Cardiac muscle cell (in vitro differentiated cells and primary cell): ENCODE data around the gene SCNN1A. TPM values are rescaled to one million over a fixed set of nuclear protein-coding genes. Genes with fewer than 3 reads are reported as not detected.

Experiments used
- DNase-seq, 2 donors: peaks; one replicate each; pipeline versions ENCODE4 v3.0.0 to v3.0.0-alpha.2; 2010 to 2017; ENCODE audit warnings: low read depth in 1 of 2, low spot score in 1 of 2
- H3K27ac ChIP-seq: fragments of 200-600 bp; sonication (generic); 2 replicates; pipeline ENCODE4 v1.5.1; 2016
- H3K27me3 ChIP-seq: fragments of 200-600 bp; sonication (generic); 2 replicates; pipeline ENCODE4 v1.6.0; 2016; ENCODE audit warnings: control low read depth
- H3K36me3 ChIP-seq: fragments of 200-600 bp; sonication (generic); 2 replicates; pipeline ENCODE4 v1.5.1; 2016; ENCODE audit warnings: control low read depth
- H3K4me1 ChIP-seq: fragments of 200-600 bp; sonication (generic); 2 replicates; pipeline ENCODE4 v1.8.1; 2017; ENCODE audit warnings: low read depth, mild to moderate bottlenecking, mixed run types
- H3K4me3 ChIP-seq: fragments of 200-600 bp; sonication (generic); 2 replicates; pipeline ENCODE4 v1.5.1; 2016; ENCODE audit warnings: mild to moderate bottlenecking
- H3K9me3 ChIP-seq: fragments of 200-600 bp; sonication (generic); 2 replicates; pipeline ENCODE4 v1.5.1; 2017; ENCODE audit warnings: low read depth, mild to moderate bottlenecking, control low read depth
- polyA plus RNA-seq: library from polyadenylated mRNA; unstranded; fragments of >200 nt; fragmentation: Nextera tagmentation; extraction: Ambion mirVana; gene quantifications from 2 replicates; pipeline ENCODE4 v1.2.1, GENCODE V29; 2016
- total RNA-seq: library from RNA; depleted of rRNA; stranded (reverse); fragments of >200 nt; gene quantifications from 2 replicates; pipeline ENCODE4 v1.2.3, GENCODE V29; 2016
- TF ChIP-seq, protein P1 (sequence below): IDR thresholded peaks from 2 replicates; pipeline ENCODE4 v1.5.1; 2012; ENCODE audit warnings: low read depth, mild to moderate bottlenecking, low read length

SCNN1A gene
- total and polyA plus RNA-seq, 2 experiments from 2014 or later, result 0.66 TPM; not detected in 1

DNA sequence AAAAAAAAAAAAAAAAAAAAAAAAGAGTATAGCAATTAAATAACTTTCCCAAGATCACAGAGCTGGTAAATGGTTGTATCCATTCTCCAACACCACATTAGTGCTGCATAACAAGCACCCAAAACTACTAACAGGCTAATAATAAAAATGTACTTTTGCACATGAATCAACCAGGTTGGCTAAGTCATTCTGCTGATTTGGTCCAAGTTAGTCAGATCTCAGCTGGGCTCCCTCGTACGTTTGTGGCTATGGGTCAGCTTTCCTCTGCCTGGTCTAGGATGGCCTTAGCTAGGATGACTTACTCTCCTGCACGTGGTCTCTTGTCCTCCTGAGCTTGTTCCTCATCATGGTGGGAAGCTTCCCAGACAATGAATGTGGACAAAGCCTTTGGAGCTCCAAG is 72.7 kb downstream of the SCNN1A start:
- Histone ChIP-seq H3K4me3 (no peak overlapping the region), H3K27ac (no peak overlapping the region), H3K4me1 (no peaks in the 10 kb centered on the region), H3K36me3 (no peaks in the 10 kb centered on the region), H3K9me3 (no peaks in the 10 kb centered on the region), H3K27me3 (no peaks in the 10 kb centered on the region)
- TF ChIP-seq, protein P1, sequence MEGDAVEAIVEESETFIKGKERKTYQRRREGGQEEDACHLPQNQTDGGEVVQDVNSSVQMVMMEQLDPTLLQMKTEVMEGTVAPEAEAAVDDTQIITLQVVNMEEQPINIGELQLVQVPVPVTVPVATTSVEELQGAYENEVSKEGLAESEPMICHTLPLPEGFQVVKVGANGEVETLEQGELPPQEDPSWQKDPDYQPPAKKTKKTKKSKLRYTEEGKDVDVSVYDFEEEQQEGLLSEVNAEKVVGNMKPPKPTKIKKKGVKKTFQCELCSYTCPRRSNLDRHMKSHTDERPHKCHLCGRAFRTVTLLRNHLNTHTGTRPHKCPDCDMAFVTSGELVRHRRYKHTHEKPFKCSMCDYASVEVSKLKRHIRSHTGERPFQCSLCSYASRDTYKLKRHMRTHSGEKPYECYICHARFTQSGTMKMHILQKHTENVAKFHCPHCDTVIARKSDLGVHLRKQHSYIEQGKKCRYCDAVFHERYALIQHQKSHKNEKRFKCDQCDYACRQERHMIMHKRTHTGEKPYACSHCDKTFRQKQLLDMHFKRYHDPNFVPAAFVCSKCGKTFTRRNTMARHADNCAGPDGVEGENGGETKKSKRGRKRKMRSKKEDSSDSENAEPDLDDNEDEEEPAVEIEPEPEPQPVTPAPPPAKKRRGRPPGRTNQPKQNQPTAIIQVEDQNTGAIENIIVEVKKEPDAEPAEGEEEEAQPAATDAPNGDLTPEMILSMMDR, result no peak
- no peak for DNase-seq

DNA sequence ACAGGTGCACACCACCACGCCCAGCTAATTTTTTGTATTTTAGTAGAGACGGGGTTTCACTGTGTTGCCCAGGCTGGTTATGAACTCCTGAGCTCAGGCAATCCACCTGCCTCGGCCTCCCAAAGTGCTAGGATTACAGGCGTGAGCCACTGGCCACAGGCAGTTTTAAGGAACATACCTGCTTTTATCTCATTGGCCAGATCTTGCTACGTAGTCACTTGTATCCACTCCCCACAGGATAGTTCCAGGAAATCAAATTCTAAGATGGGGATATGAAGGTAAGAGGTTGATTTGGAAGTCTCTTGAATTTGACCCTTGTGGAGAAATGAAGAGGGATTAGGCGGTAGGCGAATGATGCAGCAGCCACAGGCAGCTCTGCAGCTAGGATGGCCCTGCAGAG is 73.6 kb downstream of the SCNN1A start:
- Histone ChIP-seq H3K27ac (no peak overlapping the region), H3K4me1 (no peaks in the 10 kb centered on the region), H3K36me3 (no peaks in the 10 kb centered on the region), H3K9me3 (no peaks in the 10 kb centered on the region), H3K27me3 (no peaks in the 10 kb centered on the region), H3K4me3 (no peak overlapping the region)
- no peak for DNase-seq
- TF ChIP-seq, protein P1, result no peak

DNA sequence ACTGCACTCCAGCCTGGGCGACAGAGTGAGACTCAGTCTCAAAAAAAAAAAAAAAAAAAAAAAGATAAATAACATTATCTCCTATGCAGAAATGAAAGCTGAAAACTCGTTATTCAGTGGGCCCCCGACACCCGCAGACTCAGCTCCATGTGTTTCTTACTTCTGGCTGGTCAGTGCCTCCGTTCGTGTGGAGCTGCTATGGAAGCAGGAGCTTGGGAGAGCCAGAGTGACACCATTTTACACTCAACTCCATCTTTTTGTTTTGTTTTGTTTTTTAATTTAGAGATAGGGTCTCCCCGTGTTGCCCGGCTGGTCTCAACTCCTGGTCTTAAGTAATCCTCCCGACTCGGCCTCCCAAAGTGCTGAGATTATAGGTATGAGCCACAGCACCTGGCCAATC is 78.2 kb downstream of the SCNN1A start:
- TF ChIP-seq, protein P1, result no peak
- no peak for DNase-seq
- Histone ChIP-seq H3K9me3 (no peaks in the 10 kb centered on the region), H3K27me3 (no peaks in the 10 kb centered on the region), H3K27ac (no peak overlapping the region), H3K4me3 (no peak overlapping the region), H3K4me1 (no peaks in the 10 kb centered on the region), H3K36me3 (no peaks in the 10 kb centered on the region)

Other genes with a start within 250 kb of the SCNN1A start
- gene CD9, start 175.2 kb downstream of the SCNN1A start, total RNA-seq, result 11.6 and 15.8 TPM in 2 replicates
- 14.7 and 37.9 TPM in 2 replicates for gene CD9, start 175.2 kb downstream of the SCNN1A start, polyA plus RNA-seq
- gene PLEKHG6, start 64.9 kb downstream of the SCNN1A start, total RNA-seq, result 0.86 and 0.99 TPM in 2 replicates
- 0.39 and 1.2 TPM in 2 replicates for gene PLEKHG6, start 64.9 kb downstream of the SCNN1A start, polyA plus RNA-seq
- gene TNFRSF1A, start 33.5 kb downstream of the SCNN1A start, total RNA-seq, result 32.8 and 33.3 TPM in 2 replicates
- 41.7 and 42.3 TPM in 2 replicates for gene TNFRSF1A, start 33.5 kb downstream of the SCNN1A start, polyA plus RNA-seq
- 2.2 and 4.1 TPM in 2 replicates for gene LTBR, start 8.6 kb upstream of the SCNN1A start, total RNA-seq
- gene LTBR, start 8.6 kb upstream of the SCNN1A start, polyA plus RNA-seq, result 0.65 and 2.4 TPM in 2 replicates
- not detected in 2 replicates for gene CD27, start 69.4 kb upstream of the SCNN1A start, total RNA-seq
- 0.32 and 0.35 TPM in 2 replicates for gene CD27, start 69.4 kb upstream of the SCNN1A start, polyA plus RNA-seq
- gene TAPBPL, start 76.5 kb upstream of the SCNN1A start, total RNA-seq, result 2.8 and 3.4 TPM in 2 replicates
- 1.5 and 3.3 TPM in 2 replicates for gene TAPBPL, start 76.5 kb upstream of the SCNN1A start, polyA plus RNA-seq
- 15.1 and 17.7 TPM in 2 replicates for gene VAMP1, start 95.1 kb upstream of the SCNN1A start, total RNA-seq
- 14.9 and 28.4 TPM in 2 replicates for gene VAMP1, start 95.1 kb upstream of the SCNN1A start, polyA plus RNA-seq
- gene MRPL51, start 117.7 kb upstream of the SCNN1A start, total RNA-seq, result 75.1 and 104 TPM in 2 replicates
- 279 and 308 TPM in 2 replicates for gene MRPL51, start 117.7 kb upstream of the SCNN1A start, polyA plus RNA-seq
- 134 and 156 TPM in 2 replicates for gene NCAPD2, start 118.5 kb upstream of the SCNN1A start, total RNA-seq
- 20.2 and 70.7 TPM in 2 replicates for gene NCAPD2, start 118.5 kb upstream of the SCNN1A start, polyA plus RNA-seq
- 8,013 and 12,904 TPM in 2 replicates for gene GAPDH, start 159.0 kb upstream of the SCNN1A start, total RNA-seq
- 11,564 and 14,299 TPM in 2 replicates for gene GAPDH, start 159.0 kb upstream of the SCNN1A start, polyA plus RNA-seq
- gene IFFO1, start 180.5 kb upstream of the SCNN1A start, total RNA-seq, result 18.0 and 29.0 TPM in 2 replicates
- gene IFFO1, start 180.5 kb upstream of the SCNN1A start, polyA plus RNA-seq, result 25.4 and 28.4 TPM in 2 replicates
- gene NOP2, start 192.7 kb upstream of the SCNN1A start, total RNA-seq, result 20.4 and 45.5 TPM in 2 replicates
- gene NOP2, start 192.7 kb upstream of the SCNN1A start, polyA plus RNA-seq, result 36.2 and 38.2 TPM in 2 replicates
- gene CHD4, start 231.8 kb upstream of the SCNN1A start, total RNA-seq, result 363 and 580 TPM in 2 replicates
- 155 and 204 TPM in 2 replicates for gene CHD4, start 231.8 kb upstream of the SCNN1A start, polyA plus RNA-seq